Activated T-helper 9 cell treated with anti-CD3 and anti-CD28 coated beads, Interleukin-2, amount 50 U/mL, for 16 hours (primary cell): ENCODE results near the gene GRP.

Experiments used
- DNase-seq: peaks from one replicate; pipeline ENCODE4 v3.0.0-alpha.2; 2020; ENCODE audit warnings: low read depth

Gene GRP

DNA sequence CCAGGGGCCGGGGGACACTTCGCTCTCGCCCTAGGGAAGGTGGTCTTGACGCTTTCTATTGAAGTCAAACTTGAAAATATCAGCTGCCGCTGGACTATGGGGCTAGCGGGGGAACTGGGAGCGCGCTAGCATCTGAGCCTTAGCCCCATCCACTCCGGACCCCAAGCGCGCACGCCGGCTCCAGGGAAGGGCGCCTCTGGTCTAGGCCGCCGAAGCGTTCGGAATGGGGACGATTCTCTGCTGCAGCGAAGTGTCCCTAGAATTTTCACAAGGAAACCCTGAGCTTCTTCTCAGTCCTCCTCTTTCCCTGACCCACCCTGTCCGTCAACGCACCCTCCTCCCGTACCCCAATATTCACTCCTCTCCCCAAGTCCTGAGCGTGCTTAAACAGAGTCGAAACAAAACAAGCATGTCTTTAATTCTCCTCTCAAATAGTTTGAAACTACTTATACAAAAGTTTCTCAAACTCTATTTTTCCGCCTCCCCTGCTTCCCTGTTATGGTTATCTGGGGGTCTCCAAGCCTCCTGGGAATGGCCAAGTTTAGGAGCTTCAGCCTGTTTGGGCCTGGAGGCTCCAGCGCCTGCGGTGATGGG is 48.3 kb downstream of the GRP start:
- DNase-seq = no peak

GRCh38 chr18:59268721-59269562 is 49.0 kb downstream of the GRP start:
- DNase-seq = no peak

- DNase-seq = no peak
Observed at GRCh38 chr18:59269563-59270119, 49.7 kb downstream of the GRP start.

DNA sequence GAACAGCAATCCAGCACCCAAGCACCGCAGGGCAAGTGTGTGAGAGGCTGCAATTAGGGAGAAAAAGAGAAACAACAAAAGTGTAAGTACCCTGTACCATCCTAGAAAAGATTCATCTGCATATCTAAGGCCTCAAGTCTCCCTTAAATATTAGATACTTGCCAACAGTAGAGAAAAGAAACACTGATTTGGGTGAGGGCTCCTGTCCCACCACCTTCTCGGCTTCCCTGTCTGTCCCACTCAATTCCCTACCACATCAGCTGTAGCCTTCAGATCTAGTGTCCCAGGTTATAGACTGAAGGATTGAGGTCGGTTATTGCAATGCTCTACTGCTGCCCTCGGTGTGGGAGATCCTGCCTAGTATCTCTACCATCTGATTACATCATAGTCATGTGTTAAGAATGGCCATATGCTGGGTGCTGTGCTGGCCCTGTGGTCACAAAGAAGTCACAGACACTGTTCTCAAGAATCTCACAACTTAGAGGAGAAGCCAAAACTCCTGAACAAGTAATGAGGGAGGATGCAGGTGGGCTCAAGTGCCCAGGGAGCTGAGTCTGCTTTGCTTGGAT is 50.8 kb downstream of the GRP start:
- DNase-seq = no peak

DNA sequence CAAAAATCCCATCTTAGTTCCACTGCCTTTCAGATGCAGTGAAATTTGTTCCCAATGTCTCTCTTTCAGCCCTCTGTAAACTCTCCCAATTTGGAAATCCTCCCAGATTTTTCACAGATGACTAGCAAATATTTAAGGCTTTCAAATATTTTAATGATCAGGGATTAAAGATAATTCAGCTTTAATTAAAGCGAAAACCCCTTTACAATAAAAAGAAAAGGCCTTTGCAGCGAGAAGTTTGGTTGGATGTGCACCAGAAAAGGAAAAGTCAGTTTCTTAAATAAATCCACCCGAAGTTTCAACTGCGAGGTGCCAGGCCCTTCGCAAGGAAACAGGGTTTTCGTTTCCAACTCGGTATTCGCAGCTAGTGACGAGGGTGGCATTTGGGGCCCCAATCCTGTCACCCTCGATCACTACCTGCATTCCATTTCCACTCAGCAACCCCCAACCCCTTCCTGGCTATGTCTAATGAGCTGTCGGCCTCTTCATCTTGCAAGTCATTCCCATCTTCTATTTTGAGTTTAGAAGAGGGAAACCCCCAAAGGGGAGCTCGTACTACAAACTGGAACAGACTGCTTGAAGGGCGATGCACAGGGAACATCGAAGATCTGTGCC is 51.8 kb downstream of the GRP start:
- no peak for DNase-seq

DNA sequence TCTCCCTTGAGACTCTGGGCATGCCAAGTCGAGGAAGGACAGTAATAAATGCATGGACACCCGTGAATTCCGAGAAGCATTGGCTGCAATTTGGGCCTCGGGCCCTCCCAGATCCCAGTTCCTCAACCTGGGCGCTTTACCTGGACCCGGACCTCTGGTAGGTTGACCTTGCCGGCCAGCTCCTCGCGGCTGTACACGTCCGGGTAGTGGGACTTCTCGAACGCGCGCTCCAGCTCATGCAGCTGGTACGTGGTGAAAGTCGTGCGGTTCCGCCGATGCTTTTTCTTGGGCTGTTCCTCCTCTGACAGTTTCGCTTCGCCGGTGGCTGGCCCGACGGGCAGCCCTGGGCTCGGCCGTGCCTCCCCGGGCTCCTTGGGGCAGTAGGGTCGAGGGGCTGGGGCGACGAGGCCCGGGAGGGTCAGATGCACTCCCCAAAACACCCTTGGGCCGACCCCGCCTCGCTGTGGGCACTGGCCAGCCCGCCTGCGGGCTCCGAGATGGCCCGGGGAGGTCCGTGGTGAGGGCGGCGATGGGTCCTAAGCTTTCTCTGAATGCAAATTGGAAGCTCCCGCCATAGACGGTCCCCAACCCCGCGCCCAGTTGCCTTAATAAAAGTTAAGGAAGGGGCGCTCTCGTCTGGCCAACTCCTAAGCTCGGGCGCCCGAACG is 52.4 kb downstream of the GRP start:
- no peak for DNase-seq

- no peak for DNase-seq
Observed at GRCh38 chr18:59272891-59273758, 53.2 kb downstream of the GRP start, which contains the start of gene RAX. RAX (minus strand) TSS chr18:59273454; CDS start chr18:59273206, 248 bp downstream.

DNA sequence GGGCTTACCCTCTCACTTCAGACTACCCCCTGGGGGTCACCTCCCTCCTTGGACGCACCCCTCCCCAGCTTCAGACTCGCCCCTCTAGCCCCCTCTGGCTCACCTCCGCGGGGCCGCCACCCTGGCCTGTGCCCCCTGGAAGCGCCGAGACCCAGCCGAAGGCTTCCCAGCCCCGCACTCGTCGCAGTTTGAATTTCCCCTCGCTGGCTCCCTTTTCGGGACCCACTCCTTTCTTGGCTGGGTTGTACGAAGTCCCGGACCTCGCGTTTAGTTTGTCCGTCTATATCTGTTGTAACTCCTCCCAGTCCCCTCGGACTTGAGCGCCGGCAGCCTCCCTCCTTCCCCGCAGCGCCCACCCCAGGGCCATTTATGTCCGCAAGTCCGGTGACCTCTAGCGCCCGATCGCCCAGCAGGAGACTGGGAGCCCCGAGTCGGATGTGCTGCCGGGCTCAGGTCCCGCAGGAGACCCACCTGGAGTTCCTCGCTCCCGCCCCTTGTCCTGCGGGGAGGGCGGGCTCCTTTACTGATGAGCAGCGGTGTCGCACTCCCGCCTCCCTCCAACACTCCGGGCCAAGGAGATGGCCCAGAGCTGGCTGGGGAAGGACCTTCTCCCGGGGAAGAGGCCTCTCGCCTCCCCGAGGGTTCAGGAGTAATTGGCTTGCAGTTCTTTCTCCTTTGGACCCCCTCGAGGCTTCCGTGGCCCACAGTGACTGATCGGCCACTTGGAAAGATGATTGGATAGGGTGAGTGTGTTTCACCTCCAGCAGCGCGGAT is 54.0 kb downstream of the GRP start:
- DNase-seq = no peak

DNA sequence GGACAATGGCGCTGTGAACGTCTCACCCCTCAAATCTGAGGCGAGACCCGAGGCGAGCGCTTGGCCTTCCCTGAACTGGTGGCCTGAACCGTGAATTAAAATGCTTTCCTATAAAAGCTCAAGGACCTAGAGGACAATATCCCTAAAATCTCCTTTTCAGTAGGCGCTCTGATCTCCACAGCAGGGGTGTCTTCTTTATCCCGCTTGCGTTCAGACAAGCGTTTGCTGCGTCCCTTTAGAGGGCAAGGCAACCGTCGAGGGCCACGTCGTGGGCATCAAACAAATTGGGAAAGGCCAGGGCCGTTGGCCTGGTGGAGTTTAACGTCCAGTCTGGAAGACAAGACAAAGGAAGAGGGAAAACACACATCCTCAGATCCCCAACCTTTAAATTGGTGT is 54.6 kb downstream of the GRP start:
- DNase-seq = no peak

GRCh38 chr18:59275406-59275949 is 55.5 kb downstream of the GRP start:
- no peak for DNase-seq

GRCh38 chr18:59276047-59276446 is 56.1 kb downstream of the GRP start:
- no peak for DNase-seq

DNA sequence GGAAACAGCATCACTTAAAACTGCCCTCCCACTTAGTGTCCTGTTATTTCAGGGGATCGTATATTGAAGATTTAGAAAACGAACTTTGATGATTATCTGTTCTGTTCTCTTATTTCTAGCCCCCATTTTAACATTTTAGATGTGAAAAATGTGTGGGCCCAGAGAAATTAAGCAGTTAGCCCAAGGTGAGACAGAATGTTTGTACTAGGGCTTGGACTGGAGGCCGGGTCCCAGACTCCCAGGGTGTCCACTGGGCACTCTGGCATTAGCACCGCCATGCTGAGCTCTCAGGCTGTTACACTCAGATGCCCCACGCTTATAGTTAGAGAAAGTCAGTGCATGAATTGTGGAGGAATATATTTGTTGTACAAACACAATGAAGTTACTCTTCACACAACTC is 58.8 kb downstream of the GRP start:
- no peak for DNase-seq

DNA sequence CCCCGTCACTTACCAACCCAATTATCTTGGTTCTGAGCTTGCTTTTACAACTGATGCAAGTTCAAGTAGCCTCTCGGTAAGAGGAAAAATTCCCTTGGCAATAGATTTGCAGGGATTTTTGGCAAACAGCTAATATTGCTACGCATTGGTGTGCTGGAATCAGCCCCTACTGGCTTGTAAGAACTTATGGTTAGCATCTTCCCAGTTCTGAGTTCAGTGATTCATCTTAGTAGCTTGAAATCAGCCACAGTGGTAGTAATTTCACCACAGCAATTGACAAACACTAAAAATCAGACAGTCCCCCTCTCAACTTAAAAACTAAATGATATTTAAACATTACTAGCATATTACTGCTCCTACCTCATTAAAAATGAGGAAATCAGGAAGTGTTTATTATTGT is 59.2 kb downstream of the GRP start:
- DNase-seq = no peak

DNA sequence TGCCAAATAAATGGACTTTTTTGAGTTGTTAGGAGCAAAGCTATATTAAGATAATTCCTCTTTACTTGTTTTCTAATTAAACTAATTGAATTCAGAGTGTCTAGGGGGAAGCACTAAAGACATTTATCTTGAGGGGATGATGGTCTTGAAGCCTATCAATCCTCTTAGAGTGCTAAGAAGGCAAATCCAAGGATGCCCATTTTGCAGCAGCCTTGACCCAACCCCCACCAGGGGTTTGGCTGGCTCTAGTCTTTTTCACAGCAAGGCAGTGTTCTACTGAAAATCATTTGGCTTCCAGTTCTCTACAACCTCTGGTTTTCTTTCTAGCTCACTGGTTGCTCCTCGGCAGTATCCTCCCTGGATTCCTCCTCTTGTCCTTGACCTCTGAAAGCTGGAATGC is 59.8 kb downstream of the GRP start:
- DNase-seq = no peak
